Muscle of back (tissue), 13 donors: ENCODE measurements around the gene RALA. TPM values are rescaled to one million over a fixed set of nuclear protein-coding genes. Genes with fewer than 3 reads are reported as not detected.

Source experiments
- DNase-seq, 3 donors: peaks; one replicate each; pipeline versions ENCODE4 v3.0.0 to v3.0.0-alpha.2; 2013
- long read RNA-seq, 9 donors: transcript quantifications; one replicate each; lab custom pipeline, GENCODE V29; 2026
- polyA plus RNA-seq, 10 donors: library from polyadenylated mRNA; unstranded; fragments of 120-200 nt; gene quantifications; one replicate each; pipeline ENCODE4 v1.2.1, GENCODE V29; 2013; ENCODE audit not compliant: insufficient read length in 10 of 10

Gene RALA
- polyA plus RNA-seq = 10 to 100 TPM; 52.2 to 69.1 (median 56.7) TPM
- long read RNA-seq, donor 1, transcript RALA-201 (5 exons, 2,880 nt) = major isoform, 25 of 59 reads
- long read RNA-seq, donor 1, partial matches to known transcripts = 33 of 59 reads
- long read RNA-seq, donor 1, other reads (novel, unspliced or antisense) = 0 of 59 reads
- long read RNA-seq, donor 2, transcript RALA-201 (5 exons, 2,880 nt) = major isoform, 18 of 49 reads
- long read RNA-seq, donor 2, partial matches to known transcripts = 31 of 49 reads
- long read RNA-seq, donor 2, other reads (novel, unspliced or antisense) = 0 of 49 reads
- long read RNA-seq, donor 3 = 0 reads
- long read RNA-seq, donor 4, transcript RALA-201 (5 exons, 2,880 nt) = major isoform, 21 of 58 reads
- long read RNA-seq, donor 4, partial matches to known transcripts = 37 of 58 reads
- long read RNA-seq, donor 4, other reads (novel, unspliced or antisense) = 0 of 58 reads
- long read RNA-seq, donor 5, transcript RALA-201 (5 exons, 2,880 nt) = major isoform, 26 of 61 reads
- long read RNA-seq, donor 5, partial matches to known transcripts = 35 of 61 reads
- long read RNA-seq, donor 5, other reads (novel, unspliced or antisense) = 0 of 61 reads
- long read RNA-seq, donor 6, transcript RALA-201 (5 exons, 2,880 nt) = major isoform, 31 of 126 reads
- long read RNA-seq, donor 6, partial matches to known transcripts = 95 of 126 reads
- long read RNA-seq, donor 6, other reads (novel, unspliced or antisense) = 0 of 126 reads
- long read RNA-seq, donor 7, transcript RALA-201 (5 exons, 2,880 nt) = major isoform, 23 of 61 reads
- long read RNA-seq, donor 7, partial matches to known transcripts = 36 of 61 reads
- long read RNA-seq, donor 7, other reads (novel, unspliced or antisense) = 0 of 61 reads
- long read RNA-seq, donor 8, transcript RALA-201 (5 exons, 2,880 nt) = major isoform, 12 of 87 reads
- long read RNA-seq, donor 8, partial matches to known transcripts = 75 of 87 reads
- long read RNA-seq, donor 8, other reads (novel, unspliced or antisense) = 0 of 87 reads
- long read RNA-seq, donor 9, transcript RALA-201 (5 exons, 2,880 nt) = major isoform, 6 of 6 reads
- long read RNA-seq, donor 9, partial matches to known transcripts = 0 of 6 reads
- long read RNA-seq, donor 9, other reads (novel, unspliced or antisense) = 0 of 6 reads

- DNase-seq = peak; percentile 94 to 98 (median 95)
Observed at GRCh38 chr7:39623047-39623731, at the start of gene RALA. Gene RALA, plus strand, starts transcription at chr7:39623572. Its CDS starts 63,096 bp downstream, at chr7:39686668.

GRCh38 chr7:39574673-39575349 is 48.6 kb upstream of the RALA start:
- DNase-seq = no peak

GRCh38 chr7:39577229-39577874 is 46.0 kb upstream of the RALA start:
- no peak for DNase-seq

GRCh38 chr7:39580149-39580874 is 43.1 kb upstream of the RALA start:
- peak; percentile 91 to 95 (median 95) for DNase-seq

GRCh38 chr7:39582536-39582935 is 40.8 kb upstream of the RALA start:
- no peak for DNase-seq

DNA sequence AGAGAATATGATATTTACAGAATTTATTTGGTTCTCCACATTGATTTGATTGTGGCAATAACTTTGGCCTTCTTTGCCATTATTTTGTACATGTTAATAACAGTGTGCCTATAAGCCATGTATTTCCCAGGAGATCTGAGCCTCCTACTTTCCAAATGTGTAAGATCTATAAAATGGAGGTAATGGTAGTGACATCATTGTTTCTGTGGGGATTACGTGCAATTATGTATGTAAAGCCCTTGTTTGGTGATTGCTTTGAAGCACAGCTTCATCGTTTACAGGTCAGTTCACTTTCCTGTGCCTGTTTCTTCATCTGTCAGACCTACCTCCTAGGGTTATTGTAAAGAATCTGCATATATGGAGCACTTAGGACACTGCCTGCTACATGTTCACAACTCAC is 39.8 kb upstream of the RALA start:
- DNase-seq = no peak

DNA sequence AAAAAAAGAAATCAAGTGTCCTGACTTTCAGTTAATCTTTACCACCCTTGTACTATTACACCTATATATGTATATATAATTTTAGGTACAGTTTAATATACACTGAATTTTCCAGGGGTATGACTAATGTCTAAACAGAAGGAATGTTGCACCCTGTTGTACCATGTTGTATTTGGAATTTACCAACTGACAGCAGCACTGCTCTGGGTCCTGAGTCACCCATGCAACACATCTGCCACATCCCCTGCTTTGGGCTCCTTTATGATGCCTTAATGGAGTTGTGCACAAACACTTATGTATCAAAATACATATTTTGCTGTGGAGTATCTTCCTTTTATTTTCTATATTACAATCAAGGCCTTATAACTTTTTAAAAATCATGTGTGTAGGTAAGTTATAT is 36.0 kb upstream of the RALA start:
- no peak for DNase-seq

DNA sequence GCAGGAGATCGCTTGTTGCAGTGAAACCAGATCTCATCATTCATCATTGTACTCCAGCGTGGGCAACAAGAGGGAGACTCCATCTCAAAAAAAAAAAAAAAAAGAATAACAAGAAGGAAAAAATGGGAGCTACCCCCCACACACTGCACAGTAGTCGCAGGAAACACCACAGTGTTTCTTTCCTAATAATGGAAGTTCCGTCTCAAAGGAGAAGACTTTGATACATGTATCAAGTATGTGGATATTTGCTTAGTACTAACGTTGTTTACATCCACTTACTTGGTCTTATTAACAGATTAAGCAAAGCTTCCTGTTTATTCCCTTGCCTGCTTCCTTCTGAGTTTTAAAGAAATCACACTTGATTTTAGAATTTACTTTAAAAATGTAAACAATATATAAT is 35.0 kb upstream of the RALA start:
- no peak for DNase-seq

DNA sequence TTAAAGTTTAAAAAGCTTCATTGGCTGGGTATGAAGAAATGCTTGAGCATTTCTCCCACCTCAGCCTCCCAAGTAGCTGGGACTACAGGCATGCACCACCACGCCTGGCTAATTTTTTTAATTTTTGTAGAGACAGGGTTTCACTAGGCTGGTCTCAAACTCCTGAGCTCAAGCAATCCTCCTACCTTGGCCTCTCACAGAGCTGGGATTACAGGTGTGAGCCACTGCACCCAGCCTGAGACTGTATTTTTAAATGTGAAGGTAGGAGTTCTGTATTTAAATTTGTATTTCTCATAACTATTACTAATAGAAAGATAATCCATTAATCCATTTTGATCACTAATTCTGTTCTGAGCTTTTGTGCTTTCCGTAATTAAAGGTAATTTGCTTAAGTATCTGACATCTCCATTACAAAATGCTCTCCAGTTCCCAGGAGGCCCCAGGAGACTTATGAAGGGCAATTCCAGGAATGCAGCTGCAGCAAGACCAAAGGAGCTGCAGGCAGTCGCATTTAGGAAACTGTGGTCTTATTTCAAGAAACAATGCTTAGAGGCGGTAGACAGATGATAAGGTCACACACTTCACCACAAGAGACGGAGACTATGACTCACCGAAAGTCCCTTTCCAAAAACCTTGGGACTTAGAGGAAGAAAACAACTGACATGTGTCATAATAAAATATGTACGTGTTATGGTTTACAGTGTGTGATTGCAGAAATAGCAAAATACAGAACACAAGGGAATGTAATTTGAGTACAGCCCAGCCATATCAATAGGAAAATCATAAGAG is 33.9 kb upstream of the RALA start:
- peak; percentile 33 to 81 (median 59) for DNase-seq

- DNase-seq = no peak
Observed at GRCh38 chr7:39592586-39592985, 30.8 kb upstream of the RALA start.

- peak in 2 of 3 donors; percentile 58 to 73 for DNase-seq
Observed at GRCh38 chr7:39594988-39595620, 28.3 kb upstream of the RALA start.

DNA sequence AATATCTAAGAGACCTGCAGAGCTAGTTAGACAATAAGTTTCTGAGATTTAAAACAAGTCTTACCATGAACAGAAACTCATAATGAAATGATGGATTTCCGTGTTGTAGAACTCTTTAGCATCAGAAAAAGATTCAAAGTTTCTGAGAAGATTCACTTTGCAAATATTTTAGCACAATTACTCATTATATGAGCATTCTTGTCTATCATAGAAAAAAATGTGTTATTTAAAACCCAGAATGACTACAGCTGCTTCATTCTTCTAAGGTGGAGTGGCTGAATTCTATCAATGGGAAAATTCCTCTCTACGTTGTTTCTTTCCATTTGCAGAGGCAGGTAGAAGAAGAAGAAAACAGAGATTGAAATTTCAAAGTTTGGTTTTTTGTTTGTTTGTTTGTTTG is 21.0 kb upstream of the RALA start:
- DNase-seq = no peak

DNA sequence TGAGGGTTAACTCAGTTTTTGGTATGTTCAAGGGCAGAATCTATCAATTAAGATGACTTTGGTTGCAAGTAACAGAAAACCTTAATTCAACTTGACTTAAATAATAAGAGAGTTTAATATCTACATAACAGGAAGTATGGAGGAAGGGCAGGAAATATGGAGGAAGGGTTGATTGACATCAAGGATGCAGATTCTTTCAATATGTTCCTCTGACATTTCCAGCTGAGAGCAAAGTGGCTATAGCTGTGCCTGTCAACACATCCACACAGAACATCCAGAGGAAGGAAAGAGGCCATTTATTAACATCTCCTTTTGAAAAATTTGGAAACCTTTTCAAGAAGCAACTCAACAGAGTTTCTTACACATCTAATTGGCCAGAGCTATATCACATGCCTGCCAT is 19.4 kb upstream of the RALA start:
- DNase-seq = no peak

DNA sequence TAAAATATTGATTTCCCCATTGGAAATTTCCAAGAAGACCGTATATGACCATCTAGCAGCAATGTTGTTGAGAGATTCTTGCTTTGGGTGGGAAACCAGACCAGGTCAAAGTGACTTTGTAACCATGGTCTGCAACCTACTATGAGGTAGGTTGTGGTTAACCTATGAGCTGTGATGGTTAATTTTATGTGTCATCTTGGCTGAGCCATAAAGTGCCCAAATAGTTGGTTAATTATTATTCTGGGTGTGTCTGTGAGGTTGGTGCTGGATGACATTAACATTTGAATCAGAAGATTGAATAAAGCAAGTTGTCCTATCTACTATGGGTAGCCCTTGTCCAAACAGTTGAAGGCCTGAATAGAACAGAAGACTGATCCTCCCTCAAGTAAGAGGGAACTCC is 18.3 kb upstream of the RALA start:
- no peak for DNase-seq

DNA sequence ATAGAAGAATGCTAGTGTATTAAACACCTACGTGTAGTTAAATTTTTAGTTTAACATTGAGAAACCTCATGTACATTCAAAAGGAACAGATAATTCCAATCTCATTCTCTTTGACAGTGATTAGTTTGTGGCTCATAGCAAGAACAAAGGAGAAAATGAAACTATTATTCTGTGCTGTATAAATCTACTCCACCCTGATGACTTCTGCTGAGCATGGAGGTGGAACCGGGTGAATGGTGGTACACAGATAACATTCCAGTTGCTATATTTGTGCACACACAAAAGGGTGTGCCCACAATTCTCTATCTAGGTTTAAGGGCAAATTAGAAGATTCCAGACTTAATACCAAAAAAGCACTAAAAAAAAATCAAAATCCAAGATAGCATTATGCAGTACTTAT is 17.0 kb upstream of the RALA start:
- no peak for DNase-seq

GRCh38 chr7:39606941-39607340 is 16.4 kb upstream of the RALA start:
- DNase-seq = no peak

- DNase-seq = no peak
Observed at GRCh38 chr7:39607865-39608264, 15.5 kb upstream of the RALA start.

GRCh38 chr7:39608278-39608677 is 15.1 kb upstream of the RALA start:
- DNase-seq = peak in 1 of 3 donors; percentile 36
